H9 (cell line): ENCODE measurements around the gene NEDD4L. TPM values are rescaled to one million over a fixed set of nuclear protein-coding genes. Genes with fewer than 3 reads are reported as not detected.

Experiments
- DNase-seq: peaks from one replicate; pipeline ENCODE4 v3.0.0-alpha.2; 2017
- H2AFZ ChIP-seq: one replicate; pipeline ENCODE4 v1.6.1; 2013; ENCODE audit warnings: mild to moderate bottlenecking, low read length, control low read depth, moderate library complexity
- H2AK5ac ChIP-seq: 2 replicates; pipeline ENCODE4 v1.6.1; 2013; ENCODE audit warnings: low read length, control low read depth, mixed read lengths; ENCODE audit not compliant: insufficient read length
- H2BK120ac ChIP-seq: one replicate; pipeline ENCODE4 v1.6.1; 2013; ENCODE audit warnings: low read depth, mild to moderate bottlenecking, low read length, control low read depth, inconsistent platforms; ENCODE audit not compliant: poor library complexity, severe bottlenecking
- H2BK12ac ChIP-seq: 2 replicates; pipeline ENCODE4 v1.6.1; 2013; ENCODE audit warnings: low read length, control low read depth, mixed read lengths, low read depth; ENCODE audit not compliant: insufficient read length
- H2BK15ac ChIP-seq: 2 replicates; pipeline ENCODE4 v1.6.1; 2013; ENCODE audit warnings: low read depth, low read length, control low read depth
- H2BK20ac ChIP-seq: one replicate; pipeline ENCODE4 v1.6.1; 2013; ENCODE audit warnings: low read depth, mild to moderate bottlenecking, low read length, control low read depth, inconsistent platforms; ENCODE audit not compliant: poor library complexity, severe bottlenecking
- H2BK5ac ChIP-seq: 2 replicates; pipeline ENCODE4 v1.6.1; 2013; ENCODE audit warnings: low read length, control low read depth, mixed read lengths; ENCODE audit not compliant: insufficient read length
- H3K14ac ChIP-seq: 2 replicates; pipeline ENCODE4 v1.6.1; 2013; ENCODE audit warnings: low read length, control low read depth; ENCODE audit not compliant: insufficient read depth
- H3K18ac ChIP-seq: 2 replicates; pipeline ENCODE4 v1.6.1; 2013; ENCODE audit warnings: low read depth, mild to moderate bottlenecking, mixed read lengths, low read length, control low read depth; ENCODE audit not compliant: insufficient read length
- H3K23ac ChIP-seq: 2 replicates; pipeline ENCODE4 v1.6.1; 2013; ENCODE audit warnings: low read length, control low read depth, mixed read lengths, low read depth; ENCODE audit not compliant: insufficient read length
- H3K23me2 ChIP-seq: 2 replicates; pipeline ENCODE4 v1.6.1; 2013; ENCODE audit warnings: low read depth, mild to moderate bottlenecking, mixed read lengths, low read length, control low read depth; ENCODE audit not compliant: insufficient read length, poor library complexity, severe bottlenecking
- H3K27ac ChIP-seq: 2 replicates; pipeline ENCODE4 v1.5.1; 2013; ENCODE audit warnings: low read length, control low read depth, mixed read lengths, low read depth; ENCODE audit not compliant: insufficient read length
- H3K27me3 ChIP-seq: 2 replicates; pipeline ENCODE4 v1.6.1; 2013; ENCODE audit warnings: low read length, control low read depth, inconsistent platforms; ENCODE audit not compliant: insufficient read depth
- H3K4ac ChIP-seq: 2 replicates; pipeline ENCODE4 v1.6.1; 2013; ENCODE audit warnings: low read depth, mild to moderate bottlenecking, control low read depth, inconsistent platforms, low read length, moderate library complexity
- H3K4me1 ChIP-seq: 2 replicates; pipeline ENCODE4 v1.6.1; 2013; ENCODE audit warnings: low read length, control low read depth, inconsistent platforms; ENCODE audit not compliant: insufficient read depth
- H3K4me2 ChIP-seq: 2 replicates; pipeline ENCODE4 v1.6.1; 2013; ENCODE audit warnings: low read length, control low read depth, mixed read lengths; ENCODE audit not compliant: insufficient read length, insufficient read depth
- H3K56ac ChIP-seq: 2 replicates; pipeline ENCODE4 v1.6.1; 2013; ENCODE audit warnings: low read depth, mild to moderate bottlenecking, mixed read lengths, low read length, control low read depth; ENCODE audit not compliant: insufficient read length
- H3K79me1 ChIP-seq: 2 replicates; pipeline ENCODE4 v1.6.1; 2013; ENCODE audit warnings: low read depth, mild to moderate bottlenecking, moderate library complexity, low read length, control low read depth, inconsistent platforms; ENCODE audit not compliant: insufficient read depth, poor library complexity, severe bottlenecking
- H3K79me2 ChIP-seq: 2 replicates; pipeline ENCODE4 v1.6.1; 2013; ENCODE audit warnings: low read length, control low read depth, inconsistent platforms; ENCODE audit not compliant: insufficient read depth
- H3K9ac ChIP-seq: 2 replicates; pipeline ENCODE4 v1.6.1; 2013; ENCODE audit warnings: low read length, control low read depth, mixed read lengths; ENCODE audit not compliant: insufficient read length; ENCODE audit errors: extremely low read depth
- H3K9me3 ChIP-seq: one replicate; pipeline ENCODE4 v1.6.1; 2013; ENCODE audit warnings: low read depth, low read length, inconsistent platforms; ENCODE audit not compliant: control insufficient read depth
- H3T11ph ChIP-seq: one replicate; pipeline ENCODE4 v1.6.1; 2013; ENCODE audit warnings: mild to moderate bottlenecking, low read length, control low read depth, inconsistent platforms
- H4K20me1 ChIP-seq: one replicate; pipeline ENCODE4 v1.6.1; 2013; ENCODE audit not compliant: control insufficient read depth, insufficient read length, insufficient read depth
- H4K5ac ChIP-seq: 2 replicates; pipeline ENCODE4 v1.6.1; 2013; ENCODE audit warnings: low read depth, mild to moderate bottlenecking, mixed read lengths, low read length, control low read depth; ENCODE audit not compliant: insufficient read length
- H4K8ac ChIP-seq: replicated peaks from 2 replicates; pipeline ENCODE4 v1.6.1; 2013; ENCODE audit warnings: low read length, control low read depth, mixed read lengths, low read depth; ENCODE audit not compliant: insufficient read length
- H4K91ac ChIP-seq: 2 replicates; pipeline ENCODE4 v1.6.1; 2013; ENCODE audit warnings: low read depth, mild to moderate bottlenecking, moderate library complexity, mixed read lengths, low read length, control low read depth; ENCODE audit not compliant: insufficient read length
- H3K27ac Mint-ChIP-seq, 3 experiments: 2 replicates in 2 of 3; 3 replicates in 1 of 3; pipeline ENCODE4 v1.8.0; 2020 to 2021; ENCODE audit warnings: mixed read lengths in 3 of 3, mild to moderate bottlenecking in 1 of 3, moderate library complexity in 1 of 3
- H3K27me3 Mint-ChIP-seq: 2 replicates; pipeline ENCODE4 v1.8.0; 2021; ENCODE audit warnings: low read depth, mild to moderate bottlenecking, moderate library complexity, mixed read lengths
- H3K36me3 Mint-ChIP-seq, 3 experiments: 2 replicates in 2 of 3; 3 replicates in 1 of 3; pipeline ENCODE4 v1.8.0; 2020 to 2021; ENCODE audit warnings: low read depth in 3 of 3, mixed read lengths in 3 of 3; ENCODE audit not compliant: insufficient read depth in 1 of 3
- H3K4me1 Mint-ChIP-seq, 2 experiments: 2 replicates each; pipeline ENCODE4 v1.8.0; 2020; ENCODE audit warnings: mixed read lengths in 2 of 2
- H3K4me3 Mint-ChIP-seq, 2 experiments: 2 replicates in 1 of 2; 3 replicates in 1 of 2; pipeline ENCODE4 v1.8.0; 2020 to 2021; ENCODE audit warnings: mild to moderate bottlenecking in 2 of 2, mixed read lengths in 2 of 2, moderate library complexity in 1 of 2
- H3K9me3 Mint-ChIP-seq, 2 experiments: 2 replicates in 1 of 2; 3 replicates in 1 of 2; pipeline ENCODE4 v1.8.0; 2020; ENCODE audit warnings: mild to moderate bottlenecking in 2 of 2, mixed read lengths in 2 of 2, moderate library complexity in 1 of 2
- WGBS: extraction: QIAGEN DNeasy Blood & Tissue Kit; methylation state at CpG from one replicate; pipeline ENCODE4 v1.1.7; 2013; ENCODE audit warnings: missing lambda C conversion rate, low lambda C conversion rate, mixed read lengths; ENCODE audit not compliant: insufficient read length; ENCODE audit errors: extremely low coverage; 5-methylcytosine and 5-hydroxymethylcytosine counted together
- total RNA-seq: library from RNA; stranded (reverse); gene quantifications from 2 replicates; pipeline ENCODE4 v1.2.1, GENCODE V29; 2021
- TF ChIP-seq, protein P1 (sequence below): fragments of 200-600 bp; sonication (generic); conservative IDR thresholded peaks from 3 replicates; pipeline ENCODE4 v1.8.0; 2021; ENCODE audit warnings: antibody characterized with exemption, mild to moderate bottlenecking

NEDD4L gene
- total RNA-seq, 1 experiment from 2014 or later, result 76.3 TPM

- Histone ChIP-seq H2BK12ac (no peak overlapping the region), H3K18ac (no peak overlapping the region), H4K5ac (no peak overlapping the region), H2BK5ac (no peak overlapping the region), H3K27me3 (no peaks in the 10 kb centered on the region), H2BK15ac (no peak overlapping the region), H4K91ac (no peak overlapping the region), H3K4me2 (no peak overlapping the region), H3K56ac (no peak overlapping the region), H3K23ac (no peak overlapping the region), H3K14ac (no peak overlapping the region), H3K23me2 (peaks cover 13% of the 10 kb centered on the region), H3K79me1 (peaks cover 3% of the 10 kb centered on the region), H3T11ph (no peak overlapping the region), H3K27ac (no peak overlapping the region), H3K79me2 (peaks cover 17% of the 10 kb centered on the region; the same call in 1 of the 2 replicates), H2BK20ac (no peak overlapping the region), H2BK120ac (no peak overlapping the region), H2AK5ac (no peak overlapping the region), H3K9ac (no peak overlapping the region), H3K4me1 (no peaks in the 10 kb centered on the region; the same call in 1 of the 2 replicates), H4K20me1 (no peaks in the 10 kb centered on the region), H3K4ac (no peak overlapping the region), H2AFZ (no peak overlapping the region), H3K9me3 (no peaks in the 10 kb centered on the region), H4K8ac (no peak overlapping the region)
- Mint-ChIP-seq H3K36me3 (peaks cover 0 to 1% (median 0%) of the 10 kb centered on the region in 3 experiments; a peak in 1 of 7 replicates), H3K4me3 (no peak overlapping the region), H3K4me1 (peaks cover 32 to 36% of the 10 kb centered on the region in 2 experiments), H3K27me3 (peaks cover 9% of the 10 kb centered on the region; the same call in 1 of the 2 replicates), H3K9me3 (no peaks in the 10 kb centered on the region; a peak in 1 of 5 replicates), H3K27ac (no peak overlapping the region; a peak in 1 of 7 replicates)
- TF ChIP-seq, protein P1, sequence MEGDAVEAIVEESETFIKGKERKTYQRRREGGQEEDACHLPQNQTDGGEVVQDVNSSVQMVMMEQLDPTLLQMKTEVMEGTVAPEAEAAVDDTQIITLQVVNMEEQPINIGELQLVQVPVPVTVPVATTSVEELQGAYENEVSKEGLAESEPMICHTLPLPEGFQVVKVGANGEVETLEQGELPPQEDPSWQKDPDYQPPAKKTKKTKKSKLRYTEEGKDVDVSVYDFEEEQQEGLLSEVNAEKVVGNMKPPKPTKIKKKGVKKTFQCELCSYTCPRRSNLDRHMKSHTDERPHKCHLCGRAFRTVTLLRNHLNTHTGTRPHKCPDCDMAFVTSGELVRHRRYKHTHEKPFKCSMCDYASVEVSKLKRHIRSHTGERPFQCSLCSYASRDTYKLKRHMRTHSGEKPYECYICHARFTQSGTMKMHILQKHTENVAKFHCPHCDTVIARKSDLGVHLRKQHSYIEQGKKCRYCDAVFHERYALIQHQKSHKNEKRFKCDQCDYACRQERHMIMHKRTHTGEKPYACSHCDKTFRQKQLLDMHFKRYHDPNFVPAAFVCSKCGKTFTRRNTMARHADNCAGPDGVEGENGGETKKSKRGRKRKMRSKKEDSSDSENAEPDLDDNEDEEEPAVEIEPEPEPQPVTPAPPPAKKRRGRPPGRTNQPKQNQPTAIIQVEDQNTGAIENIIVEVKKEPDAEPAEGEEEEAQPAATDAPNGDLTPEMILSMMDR, result no peak
- no peak for DNase-seq
- no CpG with 5 or more reads among the region's 3 CpGs for WGBS
These were observed 3.5 kb downstream of the NEDD4L start for GRCh38 chr18:58047556-58047882.
